Rectal smooth muscle tissue (tissue), 1 donor: ENCODE measurements around the gene ARHGDIG.

ENCODE experiments used
- H3K27ac ChIP-seq: one replicate; pipeline ENCODE4 v1.7.0; 2013; ENCODE audit warnings: low read depth, low read length, inconsistent platforms
- H3K27me3 ChIP-seq: one replicate; pipeline ENCODE4 v1.7.0; 2013; ENCODE audit warnings: low read length; ENCODE audit not compliant: control insufficient read depth, insufficient read depth
- H3K36me3 ChIP-seq: one replicate; pipeline ENCODE4 v1.7.0; 2013; ENCODE audit warnings: low read length; ENCODE audit not compliant: control insufficient read depth, insufficient read depth
- H3K4me1 ChIP-seq: one replicate; pipeline ENCODE4 v1.7.0; 2013; ENCODE audit warnings: low read length; ENCODE audit not compliant: control insufficient read depth, insufficient read depth
- H3K4me3 ChIP-seq: one replicate; pipeline ENCODE4 v1.7.0; 2013; ENCODE audit warnings: low read length
- H3K9ac ChIP-seq: one replicate; pipeline ENCODE4 v1.7.0; 2013; ENCODE audit warnings: low read length

The ARHGDIG gene

GRCh38 chr16:280552-280951 is at the start of gene ARHGDIG:
Gene ARHGDIG, plus strand, starts transcription at chr16:280591. Its CDS starts 90 bp downstream, at chr16:280681.
- peaks cover 4% of the 10 kb centered on the region for H3K27me3 ChIP-seq
- H3K9ac ChIP-seq, result no peak within 1 kb of the TSS
- H3K4me3 ChIP-seq, result no peak within 1 kb of the TSS
- no peaks in the 10 kb centered on the region for H3K4me1 ChIP-seq
- H3K27ac ChIP-seq, result no peak within 1 kb of the TSS
- no peaks in the 10 kb centered on the region for H3K36me3 ChIP-seq

- Histone ChIP-seq H3K4me1 (peaks cover 8% of the 10 kb centered on the region), H3K36me3 (peaks cover 10% of the 10 kb centered on the region), H3K27me3 (no peaks in the 10 kb centered on the region), H3K27ac (no peak overlapping the region), H3K9ac (no peak overlapping the region), H3K4me3 (no peak overlapping the region)
Measured at GRCh38 chr16:230949-231348, 49.4 kb upstream of the ARHGDIG start.

GRCh38 chr16:234468-235305 is 45.7 kb upstream of the ARHGDIG start, which contains the start of gene FAM234A:
Gene FAM234A, plus strand, starts transcription at chr16:234821. Its CDS starts 19,593 bp downstream, at chr16:254414.
- Histone ChIP-seq H3K4me1 (no peaks in the 10 kb centered on the region), H3K27ac (peak within 1 kb of the TSS; percentile 96), H3K9ac (peak within 1 kb of the TSS; percentile 95), H3K27me3 (no peaks in the 10 kb centered on the region), H3K4me3 (peak within 1 kb of the TSS; percentile 83), H3K36me3 (no peaks in the 10 kb centered on the region)

- no peaks in the 10 kb centered on the region for H3K36me3 ChIP-seq
- peak overlapping the region; percentile 11 for H3K27ac ChIP-seq
- H3K27me3 ChIP-seq, result no peaks in the 10 kb centered on the region
- no peak overlapping the region for H3K9ac ChIP-seq
- H3K4me1 ChIP-seq, result no peaks in the 10 kb centered on the region
- H3K4me3 ChIP-seq, result no peak overlapping the region
Measured at GRCh38 chr16:239948-240277, 40.5 kb upstream of the ARHGDIG start.

DNA sequence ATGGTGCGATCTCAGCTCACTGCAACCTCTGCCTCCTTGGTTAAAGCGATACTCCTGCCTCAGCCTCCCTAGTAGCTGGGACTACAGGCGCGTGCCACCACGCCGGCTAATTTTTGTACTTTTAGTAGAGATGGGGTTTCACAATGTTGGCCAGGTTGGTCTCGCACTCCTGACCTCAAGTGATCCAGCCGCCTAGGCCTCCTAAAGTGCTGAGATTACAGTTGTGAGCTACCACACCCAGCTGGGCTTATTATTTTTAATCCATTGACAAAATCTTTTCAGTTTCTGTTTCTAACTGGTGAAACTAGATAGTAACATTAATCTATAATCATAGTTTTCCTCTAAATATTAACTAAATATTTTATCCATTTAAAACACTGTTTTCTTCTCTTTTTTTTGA is 39.8 kb upstream of the ARHGDIG start:
- Histone ChIP-seq H3K36me3 (no peaks in the 10 kb centered on the region), H3K27ac (peak overlapping the region; percentile 11), H3K27me3 (no peaks in the 10 kb centered on the region), H3K9ac (no peak overlapping the region), H3K4me1 (no peaks in the 10 kb centered on the region), H3K4me3 (no peak overlapping the region)

DNA sequence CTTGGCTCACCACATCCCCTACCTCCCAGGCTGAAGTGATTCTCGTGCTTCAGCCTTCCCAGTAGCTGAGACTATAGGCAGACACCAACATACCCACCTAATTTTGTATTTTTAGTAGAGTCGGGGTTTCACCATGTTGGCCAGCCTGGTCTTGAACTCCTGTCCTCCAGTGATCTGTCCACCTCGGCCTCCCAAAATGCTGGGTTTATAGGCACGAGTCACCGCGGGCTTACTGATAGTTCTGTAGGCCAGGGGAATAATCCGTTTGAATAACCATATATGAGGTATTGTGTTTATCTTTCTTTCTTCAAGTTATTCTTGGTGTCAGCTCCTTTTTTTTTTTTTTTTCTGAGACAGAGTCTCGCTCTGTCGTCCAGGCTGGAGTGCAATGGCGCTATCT is 38.1 kb upstream of the ARHGDIG start:
- Histone ChIP-seq H3K27me3 (no peaks in the 10 kb centered on the region), H3K27ac (no peak overlapping the region), H3K9ac (no peak overlapping the region), H3K4me1 (no peaks in the 10 kb centered on the region), H3K4me3 (no peak overlapping the region), H3K36me3 (no peaks in the 10 kb centered on the region)

DNA sequence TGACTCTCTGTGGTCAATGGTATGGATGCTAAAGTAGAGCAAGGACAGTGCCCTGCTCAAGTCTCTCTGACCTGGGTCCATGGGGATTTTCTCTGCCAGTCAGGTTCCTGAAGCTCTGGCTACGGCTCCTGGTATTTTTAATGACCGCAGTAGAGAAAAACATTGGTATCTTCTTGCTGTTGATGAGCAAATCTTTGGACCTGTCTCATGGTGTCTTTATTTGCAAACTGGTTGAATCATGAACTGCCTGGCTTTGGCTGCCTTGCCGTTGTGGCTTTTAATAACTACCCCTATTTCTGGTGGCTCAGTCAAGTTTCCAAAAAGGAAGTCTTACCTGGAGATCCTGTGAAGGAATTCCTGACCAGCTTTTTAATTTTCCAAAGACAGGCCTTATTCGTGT is 37.0 kb upstream of the ARHGDIG start:
- no peak overlapping the region for H3K9ac ChIP-seq
- H3K4me1 ChIP-seq, result no peaks in the 10 kb centered on the region
- H3K27ac ChIP-seq, result no peak overlapping the region
- H3K27me3 ChIP-seq, result no peaks in the 10 kb centered on the region
- no peak overlapping the region for H3K4me3 ChIP-seq
- no peaks in the 10 kb centered on the region for H3K36me3 ChIP-seq

DNA sequence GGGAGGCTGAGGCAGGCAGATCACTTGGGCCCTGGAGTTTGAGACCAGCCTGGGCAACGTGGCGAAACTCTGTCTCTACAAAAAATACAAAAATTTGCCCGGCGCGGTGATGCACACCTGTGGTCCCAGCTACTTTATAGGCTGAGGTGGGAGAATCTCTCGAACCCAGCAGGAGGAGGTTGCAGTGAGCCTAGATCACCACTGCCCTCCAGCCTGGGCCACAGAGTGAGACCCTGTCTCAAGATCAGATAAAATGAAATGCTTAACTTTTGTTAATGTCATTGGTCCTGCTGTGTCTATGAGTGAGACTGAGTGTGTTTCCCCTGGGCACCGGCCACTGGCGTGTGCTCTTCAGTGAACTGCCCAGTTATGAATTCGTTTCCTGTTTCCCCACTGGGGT is 35.3 kb upstream of the ARHGDIG start:
- H3K4me3 ChIP-seq, result no peak overlapping the region
- no peak overlapping the region for H3K27ac ChIP-seq

GRCh38 chr16:247027-247426 is 33.4 kb upstream of the ARHGDIG start:
- no peak overlapping the region for H3K9ac ChIP-seq
- no peak overlapping the region for H3K27ac ChIP-seq
- H3K27me3 ChIP-seq, result no peaks in the 10 kb centered on the region
- no peak overlapping the region for H3K4me3 ChIP-seq
- peaks cover 2% of the 10 kb centered on the region for H3K36me3 ChIP-seq
- no peaks in the 10 kb centered on the region for H3K4me1 ChIP-seq

More for the DNA sequence above, 35.3 kb upstream of the ARHGDIG start:
- no peaks in the 10 kb centered on the region for H3K4me1 ChIP-seq
- H3K36me3 ChIP-seq, result no peaks in the 10 kb centered on the region
- no peak overlapping the region for H3K9ac ChIP-seq
- H3K27me3 ChIP-seq, result no peaks in the 10 kb centered on the region

- Histone ChIP-seq H3K4me1 (no peaks in the 10 kb centered on the region), H3K36me3 (peaks cover 2% of the 10 kb centered on the region), H3K27me3 (no peaks in the 10 kb centered on the region), H3K9ac (no peak overlapping the region), H3K27ac (no peak overlapping the region), H3K4me3 (no peak overlapping the region)
Measured at GRCh38 chr16:249431-249830, 31.0 kb upstream of the ARHGDIG start.

DNA sequence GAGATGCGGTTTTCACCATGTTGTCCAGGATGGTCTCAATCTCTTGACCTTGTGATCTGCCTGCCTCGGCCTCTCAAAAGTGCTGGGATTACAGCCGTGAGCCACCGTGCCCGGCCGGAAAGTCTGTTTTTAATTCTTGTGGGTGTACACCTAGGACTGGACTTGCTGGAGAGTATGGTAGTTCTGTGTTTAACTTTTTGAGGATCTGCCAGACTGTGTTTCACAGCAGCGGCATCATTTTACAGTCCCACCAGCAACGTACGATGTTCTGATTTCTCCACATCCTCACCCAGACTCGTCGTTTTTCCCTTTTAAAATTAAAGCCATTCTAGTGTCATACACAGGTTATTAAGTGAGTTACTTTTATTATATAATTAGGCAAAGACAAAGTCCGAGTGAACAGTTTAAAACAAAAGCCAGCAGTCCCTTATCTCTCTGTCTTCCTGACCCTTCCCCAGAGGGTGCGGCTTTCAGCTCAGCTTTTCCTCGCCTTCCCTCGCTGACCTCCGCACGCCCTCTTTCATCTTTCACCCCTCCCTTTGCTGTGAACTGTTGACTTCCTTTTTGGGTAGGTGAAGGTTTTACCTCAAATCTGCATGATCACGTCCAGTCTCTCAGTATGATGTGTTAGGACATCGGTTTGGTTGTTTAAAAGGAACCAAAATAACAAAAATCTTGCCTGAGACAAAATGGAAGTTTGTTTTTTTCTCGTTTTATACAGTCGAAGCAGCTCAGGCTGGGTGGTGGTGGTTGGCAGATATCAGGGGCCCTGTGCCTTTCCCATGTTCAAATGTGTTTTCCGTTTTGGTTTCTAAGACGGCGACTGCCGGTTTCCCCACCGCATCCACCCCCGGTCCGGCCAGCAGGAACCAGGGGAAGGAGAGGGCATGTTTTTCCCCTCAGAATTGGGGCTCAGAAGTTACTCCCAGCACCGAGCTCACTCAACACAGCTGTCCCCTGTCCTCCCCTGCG is 27.7 kb upstream of the ARHGDIG start:
- no peak overlapping the region for H3K27ac ChIP-seq
- no peak overlapping the region for H3K9ac ChIP-seq
- H3K4me3 ChIP-seq, result peak overlapping the region; percentile 1
- no peaks in the 10 kb centered on the region for H3K27me3 ChIP-seq
- H3K4me1 ChIP-seq, result no peaks in the 10 kb centered on the region
- peaks cover 2% of the 10 kb centered on the region for H3K36me3 ChIP-seq

DNA sequence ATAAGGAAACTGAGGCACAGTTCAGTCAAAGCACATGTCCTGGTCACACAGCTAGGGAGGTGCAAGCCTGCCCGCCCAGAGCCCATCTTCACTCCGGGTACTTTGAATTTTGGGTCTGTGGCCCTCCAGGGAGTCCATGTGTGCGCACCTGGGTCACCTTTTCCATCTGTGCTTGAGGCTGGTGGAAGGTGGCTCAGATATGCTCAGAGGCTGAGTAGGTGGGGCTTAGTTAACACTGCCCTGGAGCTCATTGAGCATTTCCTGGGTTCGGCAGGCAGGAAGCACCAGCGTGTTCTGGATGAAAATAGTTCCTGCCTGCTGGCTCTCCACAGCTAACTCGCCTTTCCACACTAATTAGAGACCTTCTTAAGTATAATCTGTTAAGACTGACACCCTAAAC is 26.6 kb upstream of the ARHGDIG start:
- H3K27ac ChIP-seq, result no peak overlapping the region
- no peaks in the 10 kb centered on the region for H3K4me1 ChIP-seq
- no peaks in the 10 kb centered on the region for H3K27me3 ChIP-seq
- no peak overlapping the region for H3K4me3 ChIP-seq
- H3K36me3 ChIP-seq, result peaks cover 2% of the 10 kb centered on the region
- no peak overlapping the region for H3K9ac ChIP-seq
